Fibroblast of mammary gland (primary cell): ENCODE measurements around the gene AP3S2.
"Not testable (repeated sequence)": the region's sequence is repeated elsewhere in the genome, so short reads cannot be mapped to it uniquely, and the experiment has no call there.

ENCODE experiments used
- DNase-seq: peaks from one replicate; pipeline ENCODE4 v3.0.0-alpha.2; 2010; ENCODE audit warnings: low read depth
- H3K4me3 ChIP-seq: 2 replicates; pipeline ENCODE4 v1.5.1; 2011; ENCODE audit warnings: low read depth, mild to moderate bottlenecking, low read length, moderate library complexity; ENCODE audit not compliant: control insufficient read depth
- TF ChIP-seq, protein P1 (sequence below): conservative IDR thresholded peaks from 2 replicates; pipeline ENCODE4 v1.5.1; 2011; ENCODE audit warnings: low read depth, low read length, inconsistent platforms; ENCODE audit not compliant: control insufficient read depth, insufficient read depth

AP3S2 gene

DNA sequence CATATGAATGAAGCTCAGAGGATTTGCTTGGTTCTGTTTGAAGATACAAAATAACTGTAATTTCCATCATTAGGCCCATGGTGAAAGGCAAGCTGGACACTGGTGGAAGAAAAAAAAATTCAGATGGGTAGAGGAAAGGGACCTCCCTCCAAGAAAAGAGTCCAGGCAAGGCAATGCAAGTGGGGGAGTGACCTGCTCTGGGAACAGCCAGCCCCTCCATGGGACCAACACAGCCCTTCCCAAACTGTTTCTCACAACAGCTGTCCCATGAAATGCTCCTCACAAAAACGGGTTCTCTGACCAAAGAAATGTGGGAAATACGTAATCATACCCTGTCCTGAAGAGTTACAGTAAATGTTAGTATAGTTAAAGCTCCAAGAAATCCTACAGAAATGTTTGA, 4.4 kb upstream of the AP3S2 start:
- TF ChIP-seq, protein P1, sequence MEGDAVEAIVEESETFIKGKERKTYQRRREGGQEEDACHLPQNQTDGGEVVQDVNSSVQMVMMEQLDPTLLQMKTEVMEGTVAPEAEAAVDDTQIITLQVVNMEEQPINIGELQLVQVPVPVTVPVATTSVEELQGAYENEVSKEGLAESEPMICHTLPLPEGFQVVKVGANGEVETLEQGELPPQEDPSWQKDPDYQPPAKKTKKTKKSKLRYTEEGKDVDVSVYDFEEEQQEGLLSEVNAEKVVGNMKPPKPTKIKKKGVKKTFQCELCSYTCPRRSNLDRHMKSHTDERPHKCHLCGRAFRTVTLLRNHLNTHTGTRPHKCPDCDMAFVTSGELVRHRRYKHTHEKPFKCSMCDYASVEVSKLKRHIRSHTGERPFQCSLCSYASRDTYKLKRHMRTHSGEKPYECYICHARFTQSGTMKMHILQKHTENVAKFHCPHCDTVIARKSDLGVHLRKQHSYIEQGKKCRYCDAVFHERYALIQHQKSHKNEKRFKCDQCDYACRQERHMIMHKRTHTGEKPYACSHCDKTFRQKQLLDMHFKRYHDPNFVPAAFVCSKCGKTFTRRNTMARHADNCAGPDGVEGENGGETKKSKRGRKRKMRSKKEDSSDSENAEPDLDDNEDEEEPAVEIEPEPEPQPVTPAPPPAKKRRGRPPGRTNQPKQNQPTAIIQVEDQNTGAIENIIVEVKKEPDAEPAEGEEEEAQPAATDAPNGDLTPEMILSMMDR, result no peak
- no peak overlapping the region for H3K4me3 ChIP-seq
- DNase-seq, result no peak

DNA sequence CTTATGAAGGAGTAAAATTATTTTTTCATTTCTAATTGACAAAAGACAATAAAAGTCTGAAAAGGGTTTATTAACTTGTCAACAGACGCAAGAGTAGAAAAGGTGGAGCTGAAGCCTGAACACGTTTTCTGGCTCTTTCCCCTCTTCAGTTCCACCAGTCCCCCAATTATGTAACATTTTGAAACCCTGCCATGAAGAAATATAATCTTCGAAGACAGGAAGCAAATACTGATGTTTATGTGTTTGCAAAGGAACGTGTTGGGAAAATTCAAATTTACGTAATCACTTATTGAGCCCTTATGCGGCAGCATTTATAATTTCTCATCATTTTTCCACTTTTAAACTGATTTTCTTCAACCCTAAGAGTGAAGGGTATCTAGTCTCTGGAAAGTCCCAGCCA, 767 bp downstream of the AP3S2 start:
- H3K4me3 ChIP-seq, result peak overlapping the region; percentile 98
- TF ChIP-seq, protein P1, result no peak
- peak; percentile 27 for DNase-seq

DNA sequence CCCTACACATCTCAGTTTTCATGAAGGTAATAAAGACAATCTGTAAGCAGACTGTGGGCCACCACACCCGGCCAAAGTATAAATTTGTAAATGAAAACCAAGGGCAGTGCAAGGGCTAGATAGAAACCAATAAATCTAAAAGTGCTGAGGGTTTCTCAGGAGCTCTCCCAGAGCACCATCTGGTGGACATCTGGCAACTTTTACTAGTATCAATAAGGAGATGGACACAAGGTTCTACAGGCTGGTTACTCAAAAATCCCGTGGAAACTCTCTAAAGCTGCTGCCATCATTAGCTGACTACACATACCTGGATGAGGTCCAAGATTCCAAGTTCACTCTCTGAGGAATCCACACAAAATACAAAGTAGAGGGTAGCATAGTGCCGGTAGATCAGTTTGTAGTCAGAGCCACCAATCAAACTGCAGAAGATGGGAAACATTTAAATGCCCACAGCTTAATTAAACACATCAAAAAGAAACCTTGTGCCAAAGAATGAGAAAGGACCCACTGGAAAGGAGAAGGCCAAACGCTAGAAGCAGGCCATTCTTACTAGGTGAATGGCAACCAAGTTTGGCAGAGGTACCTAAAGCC, 5.5 kb downstream of the AP3S2 start:
- TF ChIP-seq, protein P1, result peak; percentile 61
- no peak overlapping the region for H3K4me3 ChIP-seq
- peak; percentile 91 for DNase-seq

DNA sequence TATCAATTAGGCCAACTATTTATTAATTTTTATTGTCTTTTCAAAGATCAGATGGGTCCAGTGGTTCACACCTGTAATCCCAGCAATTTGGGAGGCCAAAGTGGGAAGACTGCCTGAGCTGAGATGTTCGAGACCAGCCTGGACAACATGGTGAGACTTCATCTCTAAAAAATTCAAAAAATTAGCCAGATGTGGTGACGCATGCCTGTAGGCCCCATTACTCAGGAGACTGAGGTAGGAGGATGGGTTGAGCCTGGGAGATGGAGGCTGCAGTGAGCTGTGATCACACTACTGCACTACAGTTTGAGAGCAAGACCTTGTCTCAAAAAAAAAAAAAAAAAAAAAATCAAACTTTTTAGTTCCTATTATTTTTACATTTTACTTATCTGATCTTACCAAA, 8.2 kb downstream of the AP3S2 start:
- H3K4me3 ChIP-seq, result no peak overlapping the region
- TF ChIP-seq, protein P1, result no peak
- DNase-seq, result peak; percentile 22

DNA sequence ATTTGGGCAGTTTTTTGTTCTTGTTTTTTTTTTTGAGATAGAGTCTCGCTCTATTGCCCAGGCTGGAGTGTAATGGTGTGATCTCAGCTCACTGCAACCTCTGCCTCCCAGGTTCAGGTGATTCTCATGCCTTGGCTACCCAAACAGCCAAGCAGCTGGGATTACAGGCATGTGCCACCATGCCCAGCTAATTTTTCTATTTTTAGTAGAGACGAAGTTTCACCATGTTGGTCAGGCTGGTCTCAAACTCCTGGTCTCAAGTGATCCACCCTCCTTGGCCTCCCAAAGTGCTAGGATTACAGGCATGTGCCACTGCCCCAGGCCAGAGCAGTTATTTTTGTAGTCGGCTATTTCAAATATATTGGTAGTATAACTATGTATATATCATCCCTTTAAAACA, 8.6 kb downstream of the AP3S2 start:
- H3K4me3 ChIP-seq, DNase-seq: not testable (repeated sequence)

GRCh38 chr15:89883518-89883917, 10.3 kb downstream of the AP3S2 start:
- DNase-seq, result no peak
- H3K4me3 ChIP-seq, result no peak overlapping the region
- TF ChIP-seq, protein P1, result no peak

DNA sequence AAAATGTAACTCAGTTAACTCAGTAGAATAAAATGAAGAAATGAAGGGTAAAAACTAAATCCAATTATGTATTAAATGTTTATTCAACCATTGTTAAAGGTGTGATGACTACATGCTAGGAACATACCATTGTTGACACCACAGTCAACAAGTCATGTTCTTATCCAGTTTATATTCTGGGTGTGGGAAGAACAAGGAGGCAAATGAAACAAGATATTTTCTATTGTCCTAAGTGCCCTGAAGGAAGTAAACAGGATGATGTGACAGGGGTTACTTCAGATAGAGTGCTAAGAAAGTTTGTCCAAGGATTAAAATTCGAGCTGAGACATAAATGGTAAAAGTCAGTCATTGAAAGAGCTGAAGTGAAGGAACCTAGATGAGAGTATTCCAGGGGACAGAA, 13.1 kb downstream of the AP3S2 start:
- no peak overlapping the region for H3K4me3 ChIP-seq
- TF ChIP-seq, protein P1, result no peak

GRCh38 chr15:89878323-89878722, 15.5 kb downstream of the AP3S2 start:
- TF ChIP-seq, protein P1, result no peak

More for the DNA sequence above, 13.1 kb downstream of the AP3S2 start:
- DNase-seq, result no peak

More at GRCh38 chr15:89878323-89878722, 15.5 kb downstream of the AP3S2 start:
- DNase-seq, result no peak
- no peak overlapping the region for H3K4me3 ChIP-seq
